Natural killer cell treated with Interleukin-12 subunit alpha and Interleukin-12 subunit beta and Interleukin-15 and Interleukin-18, amount 100 ng/mL, for 72 hours (primary cell): ENCODE data around the gene ACOX1. TPM values are rescaled to one million over a fixed set of nuclear protein-coding genes. Genes with fewer than 3 reads are reported as not detected.

Experiments used
- ATAC-seq, 2 donors: fragments of 150-1000 bp; cut with Tn5 transposase in 1 of 2; sonication (Bioruptor Pico), chemical (Tn5 transposase) in 1 of 2; 2 replicates each; pipeline ENCODE4 v1.10.0; 2021
- DNase-seq: peaks from one replicate; pipeline ENCODE4 v3.0.0; 2022; ENCODE audit warnings: low spot score
- H3K27ac Mint-ChIP-seq, 2 donors: 1 replicate in 1 of 2; 2 replicates in 1 of 2; pipeline ENCODE4 v1.8.0; 2022; ENCODE audit warnings: mixed read lengths in 2 of 2, mild to moderate bottlenecking in 1 of 2, moderate library complexity in 1 of 2
- H3K27me3 Mint-ChIP-seq, 2 donors: 1 replicate in 1 of 2; 2 replicates in 1 of 2; pipeline ENCODE4 v1.8.0; 2022; ENCODE audit warnings: mixed read lengths in 2 of 2
- H3K36me3 Mint-ChIP-seq: one replicate; pipeline ENCODE4 v1.8.0; 2022; ENCODE audit warnings: mixed read lengths
- H3K4me1 Mint-ChIP-seq, 2 donors: 1 replicate in 1 of 2; 2 replicates in 1 of 2; pipeline ENCODE4 v1.8.0; 2022; ENCODE audit warnings: low read depth in 2 of 2, mixed read lengths in 2 of 2, mild to moderate bottlenecking in 1 of 2
- H3K4me3 Mint-ChIP-seq: one replicate; pipeline ENCODE4 v1.8.0; 2022; ENCODE audit warnings: mixed read lengths
- H3K9me3 Mint-ChIP-seq: 2 replicates; pipeline ENCODE4 v1.8.0; 2022; ENCODE audit warnings: mixed read lengths
- total RNA-seq, 2 donors: library from RNA; stranded (reverse); gene quantifications; one replicate each; pipeline ENCODE4 v1.2.3, GENCODE V29; 2022

The ACOX1 gene
- total RNA-seq = 10 to 100 TPM; 36.8 to 44.6 TPM

- peak within 1 kb of the TSS; percentile 94 for H3K4me3 Mint-ChIP-seq
- DNase-seq = peak; percentile 98
- no peaks in the 10 kb centered on the region for H3K9me3 Mint-ChIP-seq
- peak; percentile 98 for ATAC-seq
- no peaks in the 10 kb centered on the region for H3K27me3 Mint-ChIP-seq
- H3K36me3 Mint-ChIP-seq = no peaks in the 10 kb centered on the region
- peaks cover 23 to 38% of the 10 kb centered on the region in 2 donors for H3K4me1 Mint-ChIP-seq
- peak within 1 kb of the TSS; percentile 93 to 100 for H3K27ac Mint-ChIP-seq
Observed at GRCh38 chr17:75978938-75979704, at the start of gene ACOX1, which contains the start of gene TEN1. ACOX1 (minus strand) TSS chr17:75979166; CDS start chr17:75979073, 93 bp downstream. TEN1 (plus strand) TSS chr17:75979240; CDS start chr17:75986193, 6,953 bp downstream.

GRCh38 chr17:76027159-76027839, 48.3 kb upstream of the ACOX1 start, which contains the start of gene EVPL:
EVPL (minus strand) TSS chr17:76027306; CDS start chr17:76027198, 108 bp downstream.
- no peaks in the 10 kb centered on the region for H3K9me3 Mint-ChIP-seq
- no peaks in the 10 kb centered on the region for H3K27me3 Mint-ChIP-seq
- no peak for ATAC-seq
- DNase-seq = no peak
- H3K4me3 Mint-ChIP-seq = no peak within 1 kb of the TSS
- H3K36me3 Mint-ChIP-seq = no peaks in the 10 kb centered on the region
- peaks cover 9 to 11% of the 10 kb centered on the region in 2 donors for H3K4me1 Mint-ChIP-seq
- H3K27ac Mint-ChIP-seq = no peak within 1 kb of the TSS

- Mint-ChIP-seq H3K9me3 (no peaks in the 10 kb centered on the region), H3K4me3 (no peak overlapping the region), H3K27me3 (no peaks in the 10 kb centered on the region), H3K36me3 (no peaks in the 10 kb centered on the region), H3K4me1 (peaks cover 9 to 11% of the 10 kb centered on the region in 2 donors), H3K27ac (no peak overlapping the region)
- ATAC-seq (no peak), DNase-seq (no peak)
Observed at GRCh38 chr17:76026714-76027158, 47.8 kb upstream of the ACOX1 start.

GRCh38 chr17:76025294-76025693, 46.3 kb upstream of the ACOX1 start:
- DNase-seq = no peak
- Mint-ChIP-seq H3K4me1 (peaks cover 9 to 11% of the 10 kb centered on the region in 2 donors), H3K4me3 (no peak overlapping the region), H3K27ac (no peak overlapping the region), H3K36me3 (no peaks in the 10 kb centered on the region), H3K27me3 (no peaks in the 10 kb centered on the region), H3K9me3 (no peaks in the 10 kb centered on the region)
- ATAC-seq = peak in 1 of 2 donors; percentile 9

GRCh38 chr17:76024353-76024752, 45.4 kb upstream of the ACOX1 start:
- no peak for ATAC-seq
- Mint-ChIP-seq H3K27me3 (no peaks in the 10 kb centered on the region), H3K27ac (no peak overlapping the region)

GRCh38 chr17:76023900-76024237, 44.9 kb upstream of the ACOX1 start:
- no peaks in the 10 kb centered on the region for H3K9me3 Mint-ChIP-seq
- DNase-seq (no peak), ATAC-seq (no peak)
- peaks cover 0 to under 1% of the 10 kb centered on the region in 2 donors for H3K4me1 Mint-ChIP-seq
- no peak overlapping the region for H3K27ac Mint-ChIP-seq
- H3K36me3 Mint-ChIP-seq = no peaks in the 10 kb centered on the region
- no peaks in the 10 kb centered on the region for H3K27me3 Mint-ChIP-seq
- H3K4me3 Mint-ChIP-seq = no peak overlapping the region

More at GRCh38 chr17:76024353-76024752, 45.4 kb upstream of the ACOX1 start:
- no peaks in the 10 kb centered on the region for H3K36me3 Mint-ChIP-seq
- DNase-seq = no peak
- H3K4me3 Mint-ChIP-seq = no peak overlapping the region
- H3K4me1 Mint-ChIP-seq = peaks cover 3 to 5% of the 10 kb centered on the region in 2 donors
- no peaks in the 10 kb centered on the region for H3K9me3 Mint-ChIP-seq

- Mint-ChIP-seq H3K36me3 (no peaks in the 10 kb centered on the region), H3K27ac (no peak overlapping the region), H3K9me3 (no peaks in the 10 kb centered on the region), H3K27me3 (no peaks in the 10 kb centered on the region), H3K4me1 (no peaks in the 10 kb centered on the region), H3K4me3 (no peak overlapping the region)
- ATAC-seq = no peak
- no peak for DNase-seq
Observed at GRCh38 chr17:76022973-76023899, 44.3 kb upstream of the ACOX1 start.

GRCh38 chr17:76022285-76022684, 43.3 kb upstream of the ACOX1 start:
- Mint-ChIP-seq H3K36me3 (no peaks in the 10 kb centered on the region), H3K4me1 (no peaks in the 10 kb centered on the region), H3K27me3 (no peaks in the 10 kb centered on the region), H3K4me3 (no peak overlapping the region), H3K27ac (no peak overlapping the region), H3K9me3 (no peaks in the 10 kb centered on the region)
- ATAC-seq (no peak), DNase-seq (no peak)

GRCh38 chr17:76019833-76020467, 41.0 kb upstream of the ACOX1 start:
- Mint-ChIP-seq H3K27ac (no peak overlapping the region), H3K27me3 (no peaks in the 10 kb centered on the region)
- ATAC-seq = no peak

GRCh38 chr17:76018801-76019200, 39.8 kb upstream of the ACOX1 start:
- ATAC-seq (no peak), DNase-seq (no peak)
- H3K4me3 Mint-ChIP-seq = no peak overlapping the region
- H3K27ac Mint-ChIP-seq = no peak overlapping the region
- no peaks in the 10 kb centered on the region for H3K27me3 Mint-ChIP-seq
- H3K9me3 Mint-ChIP-seq = no peaks in the 10 kb centered on the region
- no peaks in the 10 kb centered on the region for H3K36me3 Mint-ChIP-seq
- H3K4me1 Mint-ChIP-seq = peaks cover 0 to 3% of the 10 kb centered on the region in 2 donors

More at GRCh38 chr17:76019833-76020467, 41.0 kb upstream of the ACOX1 start:
- Mint-ChIP-seq H3K4me1 (no peaks in the 10 kb centered on the region), H3K9me3 (no peaks in the 10 kb centered on the region), H3K36me3 (no peaks in the 10 kb centered on the region), H3K4me3 (no peak overlapping the region)
- DNase-seq = no peak

GRCh38 chr17:76018340-76018680, 39.3 kb upstream of the ACOX1 start:
- Mint-ChIP-seq H3K9me3 (no peaks in the 10 kb centered on the region), H3K4me1 (peaks cover 0 to 3% of the 10 kb centered on the region in 2 donors), H3K36me3 (no peaks in the 10 kb centered on the region), H3K27me3 (no peaks in the 10 kb centered on the region), H3K4me3 (no peak overlapping the region), H3K27ac (no peak overlapping the region)
- DNase-seq (no peak), ATAC-seq (no peak)

- H3K9me3 Mint-ChIP-seq = no peaks in the 10 kb centered on the region
- no peak for ATAC-seq
- DNase-seq = no peak
- no peaks in the 10 kb centered on the region for H3K27me3 Mint-ChIP-seq
- H3K36me3 Mint-ChIP-seq = no peaks in the 10 kb centered on the region
- H3K4me3 Mint-ChIP-seq = no peak overlapping the region
- peaks cover 0 to 3% of the 10 kb centered on the region in 2 donors for H3K4me1 Mint-ChIP-seq
- H3K27ac Mint-ChIP-seq = no peak overlapping the region
Observed at GRCh38 chr17:76017481-76018339, 38.7 kb upstream of the ACOX1 start.
